ENCODE results near the gene OLFM1. TPM values are rescaled to one million over a fixed set of nuclear protein-coding genes. Genes with fewer than 3 reads are reported as not detected.

Gene OLFM1
- total RNA-seq, 1 experiment from 2014 or later, result 0.44 TPM

DNA sequence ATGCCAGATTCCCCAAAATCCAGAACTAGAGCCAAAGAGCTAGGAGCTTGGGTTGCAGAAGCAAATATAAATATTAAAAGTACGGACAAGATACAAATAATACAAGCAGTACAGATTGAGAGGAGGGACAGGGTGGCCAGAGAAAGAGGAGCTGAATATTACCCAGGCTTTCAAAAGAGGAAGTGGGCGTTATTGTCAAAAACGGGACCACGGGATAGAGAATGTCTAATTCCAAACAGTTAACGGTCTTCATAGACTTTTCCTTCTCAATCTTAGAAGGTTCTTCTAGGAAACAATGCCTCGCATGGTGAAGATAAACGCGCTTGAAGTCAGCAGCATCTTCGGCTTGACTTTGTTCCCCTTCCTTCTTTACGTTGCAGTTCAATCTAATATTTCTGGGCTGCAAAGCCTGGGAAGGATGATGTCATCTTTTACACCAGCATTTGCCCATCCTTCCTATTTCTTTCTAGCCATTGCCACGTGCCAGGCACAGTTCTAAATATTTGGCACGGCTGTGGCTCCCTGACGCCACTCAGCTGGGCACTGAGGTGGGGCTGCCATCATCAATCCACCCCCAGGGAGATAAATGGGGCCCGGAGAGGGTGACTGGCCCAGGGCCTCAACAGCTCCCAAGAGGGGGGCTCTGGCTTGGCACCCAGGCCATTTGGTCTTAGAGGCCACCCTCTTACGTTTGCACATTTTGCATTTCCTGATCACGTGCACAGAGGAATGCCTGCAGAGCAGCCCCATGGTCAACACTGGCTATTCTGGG lies 16.3 kb upstream of the OLFM1 start:
- no TSS peak for BruUV-seq (replicated peaks)
- Histone ChIP-seq H3K27ac (ENCODE audit: low read length) (no peak overlapping the region), H4K20me1 (ENCODE audit: low read length) (no peaks in the 10 kb centered on the region), H3K79me2 (ENCODE audit: low read length) (no peaks in the 10 kb centered on the region), H3K9me2 (replicated peaks; ENCODE audit: low read length) (no peaks in the 10 kb centered on the region), H3K9ac (ENCODE audit: low read length) (no peak overlapping the region), H3K27me3 (ENCODE audit: low read length) (no peaks in the 10 kb centered on the region), H2AFZ (ENCODE audit: low read length) (no peak overlapping the region), H3K4me1 (ENCODE audit: insufficient read depth, low read length) (no peaks in the 10 kb centered on the region), H3F3A (ENCODE audit: low read length, unreplicated experiment) (no peaks in the 10 kb centered on the region), H3K9me3 (ENCODE audit: low read length) (no peaks in the 10 kb centered on the region), H3K4me3 (ENCODE audit: low read length) (no peak overlapping the region), H3K4me2 (ENCODE audit: low read length) (no peak overlapping the region), H3K36me3 (ENCODE audit: low read depth, low read length) (no peaks in the 10 kb centered on the region)
- no peak for TF ChIP-seq EZH2phosphoT487 (IDR thresholded peaks at IDR 0.05; ENCODE audit: borderline replicate concordance, low read length)
- no peak for TF ChIP-seq CTCF (conservative IDR thresholded peaks at IDR 0.05; ENCODE audit: low read depth, low read length)
- no peak for TF ChIP-seq EZH2 (IDR thresholded peaks at IDR 0.05; ENCODE audit: low read length, unreplicated experiment)
- ChIA-PET CTCF (no interaction called here), POLR2A (ENCODE audit: unreplicated experiment) (no interaction called here)
- ATAC-seq, result no peak
- no peak for DNase-seq
- intact Hi-C loops (cut with micrococcal nuclease), result no loop called here

- Histone ChIP-seq H3F3A (ENCODE audit: low read length, unreplicated experiment) (no peaks in the 10 kb centered on the region), H3K9me2 (replicated peaks; ENCODE audit: low read length) (no peaks in the 10 kb centered on the region), H3K27ac (ENCODE audit: low read length) (no peak overlapping the region), H3K9me3 (ENCODE audit: low read length) (no peaks in the 10 kb centered on the region), H3K4me3 (ENCODE audit: low read length) (no peak overlapping the region), H3K9ac (ENCODE audit: low read length) (no peak overlapping the region), H3K79me2 (ENCODE audit: low read length) (no peaks in the 10 kb centered on the region), H2AFZ (ENCODE audit: low read length) (no peak overlapping the region), H3K4me2 (ENCODE audit: low read length) (no peak overlapping the region), H3K36me3 (ENCODE audit: low read depth, low read length) (no peaks in the 10 kb centered on the region), H3K4me1 (ENCODE audit: insufficient read depth, low read length) (no peaks in the 10 kb centered on the region), H4K20me1 (ENCODE audit: low read length) (no peaks in the 10 kb centered on the region), H3K27me3 (ENCODE audit: low read length) (no peaks in the 10 kb centered on the region)
- no peak for TF ChIP-seq EZH2 (IDR thresholded peaks at IDR 0.05; ENCODE audit: low read length, unreplicated experiment)
- TF ChIP-seq EZH2phosphoT487 (IDR thresholded peaks at IDR 0.05; ENCODE audit: borderline replicate concordance, low read length), result no peak
- ATAC-seq, result no peak
- BruUV-seq (replicated peaks), result no TSS peak
- CTCF ChIA-PET, result no interaction called here
- POLR2A ChIA-PET (ENCODE audit: unreplicated experiment), result interaction anchor here (0.6 kb wide), 1 partner anchor 395 kb away, joined by 4 read pairs; no protein-coding TSS in a partner anchor
- DNase-seq, result no peak
- intact Hi-C loops (cut with micrococcal nuclease), result no loop called here
These were observed 14.3 kb upstream of the OLFM1 start for GRCh38 chr9:135073081-135073740.

- DNase-seq, result no peak
- H3K27ac ChIP-seq (ENCODE audit: low read length), result no peak overlapping the region
- no peak overlapping the region for H3K9ac ChIP-seq (ENCODE audit: low read length)
- ChIA-PET CTCF (no interaction called here), POLR2A (ENCODE audit: unreplicated experiment) (interaction anchor here (0.6 kb wide), 1 partner anchor 395 kb away, joined by 4 read pairs; no protein-coding TSS in a partner anchor)
- ATAC-seq, result no peak
- H3K4me1 ChIP-seq (ENCODE audit: insufficient read depth, low read length), result no peaks in the 10 kb centered on the region
- intact Hi-C loops (cut with micrococcal nuclease), result no loop called here
- BruUV-seq (replicated peaks), result no TSS peak
- no peak overlapping the region for H2AFZ ChIP-seq (ENCODE audit: low read length)
- TF ChIP-seq EZH2 (IDR thresholded peaks at IDR 0.05; ENCODE audit: low read length, unreplicated experiment) (no peak), CTCF (conservative IDR thresholded peaks at IDR 0.05; ENCODE audit: low read depth, low read length) (no peak), EZH2phosphoT487 (IDR thresholded peaks at IDR 0.05; ENCODE audit: borderline replicate concordance, low read length) (no peak)
- H3K27me3 ChIP-seq (ENCODE audit: low read length), result no peaks in the 10 kb centered on the region
- H3F3A ChIP-seq (ENCODE audit: low read length, unreplicated experiment), result no peaks in the 10 kb centered on the region
- no peaks in the 10 kb centered on the region for H4K20me1 ChIP-seq (ENCODE audit: low read length)
- H3K4me2 ChIP-seq (ENCODE audit: low read length), result no peak overlapping the region
- H3K36me3 ChIP-seq (ENCODE audit: low read depth, low read length), result no peaks in the 10 kb centered on the region
- no peaks in the 10 kb centered on the region for H3K79me2 ChIP-seq (ENCODE audit: low read length)
- H3K9me3 ChIP-seq (ENCODE audit: low read length), result no peaks in the 10 kb centered on the region
- no peaks in the 10 kb centered on the region for H3K9me2 ChIP-seq (replicated peaks; ENCODE audit: low read length)
- no peak overlapping the region for H3K4me3 ChIP-seq (ENCODE audit: low read length)
These were observed 13.6 kb upstream of the OLFM1 start for GRCh38 chr9:135073741-135074305.

Measured in PC-3 (cell line).